ENCODE results near the gene SBK2. TPM values are rescaled to one million over a fixed set of nuclear protein-coding genes. Genes with fewer than 3 reads are reported as not detected.
"Not testable (repeated sequence)": the region's sequence is repeated elsewhere in the genome, so short reads cannot be mapped to it uniquely, and the experiment has no call there.

SBK2 gene
- 10 to 100 TPM in 1 of 4 donors, 1 to 10 TPM in 2, under 1 TPM in 1; 0.59 to 13.4 (median 3.7) TPM for total RNA-seq
- polyA plus RNA-seq, result 1 to 10 TPM in 1 of 3 donors, under 1 TPM in 2; 0.14 to 1.1 (median 0.91) TPM
- long read RNA-seq, donor 1, partial matches to known transcripts, result 0 of 5 reads
- long read RNA-seq, donor 1, other reads (novel, unspliced or antisense), result 2 of 5 reads
- long read RNA-seq, donor 2, result 0 reads

- Histone ChIP-seq H3K4me3 (no peak within 1 kb of the TSS), H3K9me3 (no peaks in the 10 kb centered on the region), H3K27ac (peak within 1 kb of the TSS; percentile 36), H3K36me3 (ENCODE audit: insufficient read depth in 1 of 2, low read depth in 1 of 2) (no peaks in the 10 kb centered on the region), H3K27me3 (ENCODE audit: insufficient read depth in 3 of 3, low read length in 2 of 3) (no peaks in the 10 kb centered on the region), H3K4me1 (peaks cover 3% of the 10 kb centered on the region)
- intact Hi-C loops (cut with DNase I), result no loop called here
- 32 to 58% (median 41%) methylated on average over 9 to 14 of the region's 14 CpGs for WGBS, 3 donors
- ATAC-seq, result peak; percentile 25 to 36 (median 32)
- TF ChIP-seq CTCF (IDR thresholded peaks at IDR 0.05), result peak; percentile 16
- no peak for DNase-seq
These were observed at the start of gene SBK2 for GRCh38 chr19:55536951-55537740. Gene SBK2, minus strand, starts transcription at chr19:55537133. Its CDS starts 839 bp downstream, at chr19:55536294.

GRCh38 chr19:55585658-55586339 is 48.9 kb upstream of the SBK2 start:
- 3 to 8% (median 6%) methylated on average over 32 to 36 of the region's 36 CpGs for WGBS, 3 donors
- Histone ChIP-seq H3K4me3 (peak overlapping the region; percentile 64), H3K36me3 (ENCODE audit: insufficient read depth in 1 of 2, low read depth in 1 of 2) (no peaks in the 10 kb centered on the region), H3K27ac (peak overlapping the region; percentile 16), H3K27me3 (ENCODE audit: insufficient read depth in 3 of 3, low read length in 2 of 3) (peaks cover 0 to 5% (median 0%) of the 10 kb centered on the region in 3 donors), H3K9me3 (no peaks in the 10 kb centered on the region), H3K4me1 (peaks cover 18% of the 10 kb centered on the region)
- DNase-seq (peak; percentile 57 to 81), ATAC-seq (peak in 3 of 4 donors; percentile 21 to 43 (median 22))
- intact Hi-C loops (cut with DNase I), result no loop called here
- no peak for TF ChIP-seq CTCF (IDR thresholded peaks at IDR 0.05)

GRCh38 chr19:55584871-55585270 is 47.9 kb upstream of the SBK2 start:
- H3K9me3 ChIP-seq, result no peaks in the 10 kb centered on the region
- H3K4me1 ChIP-seq, result peaks cover 18% of the 10 kb centered on the region
- no peaks in the 10 kb centered on the region for H3K36me3 ChIP-seq (ENCODE audit: insufficient read depth in 1 of 2, low read depth in 1 of 2)
- H3K27ac ChIP-seq, result no peak overlapping the region
- ATAC-seq, result no peak
- WGBS, 3 donors, result 91 to 95% (median 92%) methylated on average over 11 of the region's 11 CpGs
- no peak overlapping the region for H3K4me3 ChIP-seq
- intact Hi-C loops (cut with DNase I), result no loop called here
- peaks cover 0 to 5% (median 0%) of the 10 kb centered on the region in 3 donors for H3K27me3 ChIP-seq (ENCODE audit: insufficient read depth in 3 of 3, low read length in 2 of 3)
- TF ChIP-seq CTCF (IDR thresholded peaks at IDR 0.05), result no peak
- no peak for DNase-seq

- H3K27me3 ChIP-seq (ENCODE audit: insufficient read depth in 3 of 3, low read length in 2 of 3); ATAC-seq; DNase-seq; H3K36me3 ChIP-seq (ENCODE audit: insufficient read depth in 1 of 2, low read depth in 1 of 2); H3K27ac ChIP-seq; H3K4me3 ChIP-seq; H3K9me3 ChIP-seq; intact Hi-C loops (cut with DNase I): not testable (repeated sequence)
- H3K4me1 ChIP-seq, result peaks cover 18% of the 10 kb centered on the region
- WGBS, 3 donors, result 70 to 78% (median 76%) methylated on average over 8 of the region's 8 CpGs
These were observed 47.0 kb upstream of the SBK2 start for GRCh38 chr19:55583897-55584296.

- H3K9me3 ChIP-seq; H3K27me3 ChIP-seq (ENCODE audit: insufficient read depth in 3 of 3, low read length in 2 of 3); intact Hi-C loops (cut with DNase I); DNase-seq; H3K27ac ChIP-seq; H3K4me3 ChIP-seq; ATAC-seq: not testable (repeated sequence)
- Histone ChIP-seq H3K4me1 (peaks cover 18% of the 10 kb centered on the region), H3K36me3 (ENCODE audit: insufficient read depth in 1 of 2, low read depth in 1 of 2) (peaks cover 2 to 22% of the 10 kb centered on the region in 2 donors)
- 66 to 78% (median 73%) methylated on average over 4 of the region's 4 CpGs for WGBS, 3 donors
These were observed 45.4 kb upstream of the SBK2 start for GRCh38 chr19:55582284-55582683.
